K562 (cell line): ENCODE data around the gene KCNC4. TPM values are rescaled to one million over a fixed set of nuclear protein-coding genes. Genes with fewer than 3 reads are reported as not detected.

Source experiments
- ETS1 ChIP-seq: conservative IDR thresholded peaks from 2 replicates; pipeline ENCODE4 v1.6.1; 2011; ENCODE audit warnings: low read depth, mild to moderate bottlenecking, low read length; ENCODE audit not compliant: control insufficient read depth
- EWSR1 ChIP-seq: fragments of 450-650 bp; IDR thresholded peaks from 2 replicates; pipeline ENCODE4 v1.6.1; 2018; ENCODE audit warnings: borderline replicate concordance, mild to moderate bottlenecking, low read depth, moderate library complexity; ENCODE audit not compliant: partially characterized antibody
- HDAC2 ChIP-seq: fragments of 450-650 bp; IDR thresholded peaks from 2 replicates; pipeline ENCODE4 v1.6.1; 2016; ENCODE audit warnings: mild to moderate bottlenecking
- HMBOX1 ChIP-seq: sonication (generic); IDR thresholded peaks from 2 replicates; pipeline ENCODE4 v1.6.1; 2016
- HSF4 ChIP-seq: fragments of 250-450 bp; sonication (Bioruptor Pico); IDR thresholded peaks from 2 replicates; pipeline ENCODE4 v2.1.2; 2022; ENCODE audit warnings: mild to moderate bottlenecking, moderate library complexity, borderline replicate concordance
- L3MBTL2 ChIP-seq: fragments of 450-650 bp; IDR thresholded peaks from 2 replicates; pipeline ENCODE4 v1.6.1; 2016; ENCODE audit warnings: mild to moderate bottlenecking, moderate library complexity
- MTA1 ChIP-seq: fragments of 450-650 bp; IDR thresholded peaks from 2 replicates; pipeline ENCODE4 v1.6.1; 2017; ENCODE audit warnings: borderline replicate concordance
- PYGO2 ChIP-seq: fragments of 450-650 bp; IDR thresholded peaks from 2 replicates; pipeline ENCODE4 v1.6.1; 2016; ENCODE audit warnings: mild to moderate bottlenecking, missing genetic modification characterization, moderate library complexity, missing compliant biosample characterization
- RAD21 ChIP-seq, 2 experiments: fragments of 250-450 bp in 1 of 2; fragments of 450-650 bp in 1 of 2; sonication (Bioruptor Pico) in 1 of 2; formaldehyde crosslinking in 1 of 2; IDR thresholded peaks in 1 of 2; conservative IDR thresholded peaks in 1 of 2; 2 replicates each; pipeline versions ENCODE4 v1.4.0 to v1.8.0; 2020 to 2022; ENCODE audit warnings: mild to moderate bottlenecking in 2 of 2, moderate library complexity in 1 of 2
- SETDB1 ChIP-seq: IDR thresholded peaks from one replicate; pipeline ENCODE4 v1.6.1; 2012; ENCODE audit warnings: low read length, control low read depth, inconsistent platforms
- TAF15 ChIP-seq: fragments of 200-400 bp; formaldehyde crosslinking; IDR thresholded peaks from 2 replicates; pipeline ENCODE4 v1.6.1; 2017; ENCODE audit warnings: mild to moderate bottlenecking, low read depth, low read length, moderate library complexity
- TCF15 ChIP-seq: fragments of 250-450 bp; sonication (Bioruptor Pico); IDR thresholded peaks from 2 replicates; pipeline ENCODE4 v1.8.0; 2022; ENCODE audit warnings: moderate library complexity, mild to moderate bottlenecking, inconsistent platforms
- ZNF184 ChIP-seq: sonication (generic); formaldehyde crosslinking; IDR thresholded peaks from 2 replicates; pipeline ENCODE4 v1.5.0; 2020; ENCODE audit warnings: missing genetic modification reagents
- polyA plus RNA-seq, 8 experiments: library from polyadenylated mRNA; depleted of rRNA in 4 of 8; stranded (reverse) in 5 of 8; unstranded in 3 of 8; fragments of >200 nt; fragmentation: Nextera tagmentation in 2 of 8; fragmentation: Illumina TruSeq in 1 of 8; extraction: Ambion mirVana in 2 of 8; extraction: Trizol in 1 of 8; gene quantifications; 2 replicates each; pipeline versions ENCODE4 v1.2.1 to v1.2.3, GENCODE V29; 2011 to 2014; ENCODE audit warnings: inconsistent platforms in 1 of 8, missing spikeins in 1 of 8
- total RNA-seq, 7 experiments: library from RNA; depleted of rRNA in 6 of 7; stranded (reverse); fragments of >200 nt in 6 of 7; fragmentation: Illumina TruSeq in 2 of 7; extraction: Trizol in 2 of 7; gene quantifications; 2 replicates each; pipeline versions ENCODE4 v1.2.1 to v1.2.3, GENCODE V29; 2011 to 2021; ENCODE audit warnings: low replicate concordance in 1 of 7
- TF ChIP-seq, protein P1 (sequence below), 2 experiments: IDR thresholded peaks; 2 replicates each; pipeline ENCODE4 v1.6.1; 2012; ENCODE audit warnings: improper control_type of control experiment in 2 of 2, low read depth in 2 of 2, low read length in 2 of 2, borderline replicate concordance in 1 of 2
- TF ChIP-seq, protein P2 (sequence below): fragments of 250-450 bp; sonication (Bioruptor Pico); IDR thresholded peaks from 2 replicates; pipeline ENCODE4 v1.4.0; 2020; ENCODE audit warnings: mild to moderate bottlenecking
- TF ChIP-seq, protein P3 (sequence below), 2 experiments: fragments of 450-650 bp in 1 of 2; sonication (generic) in 1 of 2; formaldehyde crosslinking; conservative IDR thresholded peaks; 2 replicates each; pipeline versions ENCODE4 v1.4.0 to v1.8.1; 2020 to 2022; ENCODE audit warnings: mild to moderate bottlenecking in 1 of 2, missing genetic modification reagents in 1 of 2
- TF ChIP-seq, protein P4 (sequence below): fragments of 150-350 bp; IDR thresholded peaks from 2 replicates; pipeline ENCODE4 v1.6.1; 2014; ENCODE audit warnings: low read depth, mild to moderate bottlenecking, low read length, borderline replicate concordance

KCNC4 gene
- total and polyA plus RNA-seq, 9 of the 15 experiments (the other 6 are each of a cell fraction or from before 2014, with no cell fraction given): 0.07 to 1.8 (median 0.73) TPM

DNA sequence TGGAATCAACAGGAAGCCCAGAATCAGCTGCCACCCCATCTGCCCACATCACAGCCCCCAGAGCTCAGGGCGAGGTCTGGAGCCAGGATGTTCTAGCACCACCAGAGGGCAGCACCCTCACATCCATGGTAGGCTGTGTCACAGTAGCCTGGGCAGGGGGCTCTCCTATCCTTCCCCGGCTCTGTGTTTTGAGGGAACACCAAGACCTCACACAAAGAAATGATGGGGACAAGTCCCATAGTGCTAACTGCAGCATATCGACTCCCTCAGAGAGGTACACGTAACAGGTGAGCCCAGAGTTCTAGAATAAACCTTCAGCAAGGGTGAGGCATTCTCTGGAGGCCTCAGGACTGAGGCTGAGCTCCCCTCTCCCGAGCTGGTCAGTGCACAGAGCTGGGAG is 2.3 kb upstream of the KCNC4 start (continued):
- TF ChIP-seq, protein P1, sequence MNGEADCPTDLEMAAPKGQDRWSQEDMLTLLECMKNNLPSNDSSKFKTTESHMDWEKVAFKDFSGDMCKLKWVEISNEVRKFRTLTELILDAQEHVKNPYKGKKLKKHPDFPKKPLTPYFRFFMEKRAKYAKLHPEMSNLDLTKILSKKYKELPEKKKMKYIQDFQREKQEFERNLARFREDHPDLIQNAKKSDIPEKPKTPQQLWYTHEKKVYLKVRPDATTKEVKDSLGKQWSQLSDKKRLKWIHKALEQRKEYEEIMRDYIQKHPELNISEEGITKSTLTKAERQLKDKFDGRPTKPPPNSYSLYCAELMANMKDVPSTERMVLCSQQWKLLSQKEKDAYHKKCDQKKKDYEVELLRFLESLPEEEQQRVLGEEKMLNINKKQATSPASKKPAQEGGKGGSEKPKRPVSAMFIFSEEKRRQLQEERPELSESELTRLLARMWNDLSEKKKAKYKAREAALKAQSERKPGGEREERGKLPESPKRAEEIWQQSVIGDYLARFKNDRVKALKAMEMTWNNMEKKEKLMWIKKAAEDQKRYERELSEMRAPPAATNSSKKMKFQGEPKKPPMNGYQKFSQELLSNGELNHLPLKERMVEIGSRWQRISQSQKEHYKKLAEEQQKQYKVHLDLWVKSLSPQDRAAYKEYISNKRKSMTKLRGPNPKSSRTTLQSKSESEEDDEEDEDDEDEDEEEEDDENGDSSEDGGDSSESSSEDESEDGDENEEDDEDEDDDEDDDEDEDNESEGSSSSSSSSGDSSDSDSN (IDR thresholded peaks at IDR 0.05; ENCODE audit: borderline replicate concordance in 1 of 2, low read depth in 2 of 2, low read length in 2 of 2): no peak
- TF ChIP-seq TCF15 (CRISPR knock-in tag) (no peak), PYGO2 (tag) (no peak), ZNF184 (CRISPR knock-in tag) (no peak), HMBOX1 (no peak), HSF4 (CRISPR knock-in tag) (no peak), ETS1 (no peak), HDAC2 (no peak), EWSR1 (no peak), L3MBTL2 (no peak), RAD21 (CRISPR knock-in tag; conservative IDR thresholded peaks at IDR 0.05 in 1 of 2, IDR thresholded peaks at IDR 0.05 in 1 of 2) (peak; percentile 96 to 98), TAF15 (no peak), MTA1 (no peak), SETDB1 (no peak)
- TF ChIP-seq, protein P2, sequence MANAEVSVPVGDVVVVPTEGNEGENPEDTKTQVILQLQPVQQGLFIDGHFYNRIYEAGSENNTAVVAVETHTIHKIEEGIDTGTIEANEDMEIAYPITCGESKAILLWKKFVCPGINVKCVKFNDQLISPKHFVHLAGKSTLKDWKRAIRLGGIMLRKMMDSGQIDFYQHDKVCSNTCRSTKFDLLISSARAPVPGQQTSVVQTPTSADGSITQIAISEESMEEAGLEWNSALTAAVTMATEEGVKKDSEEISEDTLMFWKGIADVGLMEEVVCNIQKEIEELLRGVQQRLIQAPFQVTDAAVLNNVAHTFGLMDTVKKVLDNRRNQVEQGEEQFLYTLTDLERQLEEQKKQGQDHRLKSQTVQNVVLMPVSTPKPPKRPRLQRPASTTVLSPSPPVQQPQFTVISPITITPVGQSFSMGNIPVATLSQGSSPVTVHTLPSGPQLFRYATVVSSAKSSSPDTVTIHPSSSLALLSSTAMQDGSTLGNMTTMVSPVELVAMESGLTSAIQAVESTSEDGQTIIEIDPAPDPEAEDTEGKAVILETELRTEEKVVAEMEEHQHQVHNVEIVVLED (CRISPR knock-in tag): no peak
- TF ChIP-seq, protein P3, sequence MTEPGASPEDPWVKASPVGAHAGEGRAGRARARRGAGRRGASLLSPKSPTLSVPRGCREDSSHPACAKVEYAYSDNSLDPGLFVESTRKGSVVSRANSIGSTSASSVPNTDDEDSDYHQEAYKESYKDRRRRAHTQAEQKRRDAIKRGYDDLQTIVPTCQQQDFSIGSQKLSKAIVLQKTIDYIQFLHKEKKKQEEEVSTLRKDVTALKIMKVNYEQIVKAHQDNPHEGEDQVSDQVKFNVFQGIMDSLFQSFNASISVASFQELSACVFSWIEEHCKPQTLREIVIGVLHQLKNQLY (CRISPR knock-in tag; conservative IDR thresholded peaks at IDR 0.05): no peak
- TF ChIP-seq, protein P4, sequence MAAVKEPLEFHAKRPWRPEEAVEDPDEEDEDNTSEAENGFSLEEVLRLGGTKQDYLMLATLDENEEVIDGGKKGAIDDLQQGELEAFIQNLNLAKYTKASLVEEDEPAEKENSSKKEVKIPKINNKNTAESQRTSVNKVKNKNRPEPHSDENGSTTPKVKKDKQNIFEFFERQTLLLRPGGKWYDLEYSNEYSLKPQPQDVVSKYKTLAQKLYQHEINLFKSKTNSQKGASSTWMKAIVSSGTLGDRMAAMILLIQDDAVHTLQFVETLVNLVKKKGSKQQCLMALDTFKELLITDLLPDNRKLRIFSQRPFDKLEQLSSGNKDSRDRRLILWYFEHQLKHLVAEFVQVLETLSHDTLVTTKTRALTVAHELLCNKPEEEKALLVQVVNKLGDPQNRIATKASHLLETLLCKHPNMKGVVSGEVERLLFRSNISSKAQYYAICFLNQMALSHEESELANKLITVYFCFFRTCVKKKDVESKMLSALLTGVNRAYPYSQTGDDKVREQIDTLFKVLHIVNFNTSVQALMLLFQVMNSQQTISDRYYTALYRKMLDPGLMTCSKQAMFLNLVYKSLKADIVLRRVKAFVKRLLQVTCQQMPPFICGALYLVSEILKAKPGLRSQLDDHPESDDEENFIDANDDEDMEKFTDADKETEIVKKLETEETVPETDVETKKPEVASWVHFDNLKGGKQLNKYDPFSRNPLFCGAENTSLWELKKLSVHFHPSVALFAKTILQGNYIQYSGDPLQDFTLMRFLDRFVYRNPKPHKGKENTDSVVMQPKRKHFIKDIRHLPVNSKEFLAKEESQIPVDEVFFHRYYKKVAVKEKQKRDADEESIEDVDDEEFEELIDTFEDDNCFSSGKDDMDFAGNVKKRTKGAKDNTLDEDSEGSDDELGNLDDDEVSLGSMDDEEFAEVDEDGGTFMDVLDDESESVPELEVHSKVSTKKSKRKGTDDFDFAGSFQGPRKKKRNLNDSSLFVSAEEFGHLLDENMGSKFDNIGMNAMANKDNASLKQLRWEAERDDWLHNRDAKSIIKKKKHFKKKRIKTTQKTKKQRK: no peak
